Erythroblast (primary cell): ENCODE results near the gene C16orf96.

ENCODE experiments used
- GATA1 ChIP-seq: IDR thresholded peaks from 2 replicates; pipeline ENCODE4 v1.6.1; 2011; ENCODE audit warnings: low read depth, mild to moderate bottlenecking, control low read depth, low read length, moderate library complexity
- POLR2A ChIP-seq: IDR thresholded peaks from 2 replicates; pipeline ENCODE4 v1.6.1; 2011; ENCODE audit warnings: mild to moderate bottlenecking, low read length

- TF ChIP-seq POLR2A (no peak), GATA1 (no peak)
Measured at GRCh38 chr16:4623593-4623992, 67.5 kb downstream of the C16orf96 start.
